GM12891 (cell line): ENCODE results near the gene FZD7.

ENCODE experiments used
- POLR2A ChIP-seq: IDR thresholded peaks from 2 replicates; pipeline ENCODE4 v1.6.1; 2011; ENCODE audit warnings: low read depth, low read length, control low read depth
- POLR2AphosphoS5 ChIP-seq: IDR thresholded peaks from 2 replicates; pipeline ENCODE4 v1.6.1; 2011; ENCODE audit warnings: low read depth, low read length, control low read depth
- SPI1 ChIP-seq: IDR thresholded peaks from 2 replicates; pipeline ENCODE4 v1.6.1; 2011; ENCODE audit warnings: low read depth, low read length, control low read depth
- TAF1 ChIP-seq: IDR thresholded peaks from 2 replicates; pipeline ENCODE4 v1.6.1; 2011; ENCODE audit warnings: low read depth, low read length, control low read depth

DNA sequence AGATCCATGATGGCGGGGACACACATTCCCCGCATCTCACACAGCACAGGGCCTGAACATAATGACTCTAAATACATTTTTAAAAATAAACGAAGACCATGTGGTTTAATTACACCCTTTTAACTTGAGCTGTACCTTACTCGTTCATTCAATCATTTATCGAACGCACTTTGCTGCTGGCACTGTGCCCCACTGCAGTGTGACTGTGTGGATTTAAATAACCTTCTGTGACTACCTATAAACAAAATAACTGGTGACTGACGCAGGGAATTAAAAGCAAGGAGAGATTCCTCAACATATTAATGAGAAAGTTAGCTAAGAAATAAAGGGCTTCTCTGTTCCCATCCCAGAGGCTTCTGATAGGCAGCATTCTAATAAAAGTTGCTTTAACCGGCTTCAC, 10.9 kb upstream of the FZD7 start:
- TF ChIP-seq TAF1 (no peak), POLR2A (no peak), POLR2AphosphoS5 (no peak), SPI1 (no peak)
